HCT116 (cell line): ENCODE data around the gene EVI5L.

Experiments
- EZH2 ChIP-seq: fragments of 200-600 bp; sonication (generic); IDR thresholded peaks from 2 replicates; pipeline ENCODE4 v1.6.1; 2017; ENCODE audit warnings: antibody characterized with exemption, mixed run types
- EZH2phosphoT487 ChIP-seq: fragments of 200-600 bp; IDR thresholded peaks from 2 replicates; pipeline ENCODE4 v1.6.1; 2018; ENCODE audit warnings: antibody characterized with exemption, borderline replicate concordance
- POLR2A ChIP-seq: IDR thresholded peaks from 2 replicates; pipeline ENCODE4 v1.7.0; 2011; ENCODE audit warnings: borderline replicate concordance; ENCODE audit not compliant: insufficient read depth, insufficient read length; ENCODE audit errors: extremely low read depth
- POLR2AphosphoS5 ChIP-seq: IDR thresholded peaks from 2 replicates; pipeline ENCODE4 v1.6.1; 2011; ENCODE audit warnings: mild to moderate bottlenecking, low read depth, low read length, moderate library complexity
- RAD21 ChIP-seq: IDR thresholded peaks from 2 replicates; pipeline ENCODE4 v1.6.1; 2012; ENCODE audit warnings: low read depth, mild to moderate bottlenecking
- TCF7L2 ChIP-seq: IDR thresholded peaks from 2 replicates; pipeline ENCODE4 v1.7.0; 2011; ENCODE audit warnings: borderline replicate concordance, inconsistent platforms; ENCODE audit not compliant: insufficient read depth, insufficient read length; ENCODE audit errors: extremely low read depth
- YY1 ChIP-seq: IDR thresholded peaks from 2 replicates; pipeline ENCODE4 v1.6.1; 2011; ENCODE audit warnings: low read length, low read depth, moderate library complexity, mild to moderate bottlenecking; ENCODE audit not compliant: insufficient replicate concordance; ENCODE audit errors: extremely low read depth
- TF ChIP-seq, protein P1 (sequence below), 3 experiments: fragments of 200-600 bp in 1 of 3; sonication (generic) in 1 of 3; IDR thresholded peaks in 2 of 3; conservative IDR thresholded peaks in 1 of 3; 2 replicates each; pipeline ENCODE4 v1.5.1; 2012 to 2017; ENCODE audit warnings: low read depth in 2 of 3, low read length in 2 of 3, antibody characterized with exemption in 1 of 3, borderline replicate concordance in 1 of 3, control low read depth in 1 of 3, mild to moderate bottlenecking in 1 of 3, mixed read lengths in 1 of 3, mixed run types in 1 of 3, moderate library complexity in 1 of 3; ENCODE audit not compliant: insufficient read depth in 1 of 3
- TF ChIP-seq, protein P2 (sequence below): IDR thresholded peaks from 2 replicates; pipeline ENCODE4 v1.6.1; 2012; ENCODE audit warnings: low read depth

DNA sequence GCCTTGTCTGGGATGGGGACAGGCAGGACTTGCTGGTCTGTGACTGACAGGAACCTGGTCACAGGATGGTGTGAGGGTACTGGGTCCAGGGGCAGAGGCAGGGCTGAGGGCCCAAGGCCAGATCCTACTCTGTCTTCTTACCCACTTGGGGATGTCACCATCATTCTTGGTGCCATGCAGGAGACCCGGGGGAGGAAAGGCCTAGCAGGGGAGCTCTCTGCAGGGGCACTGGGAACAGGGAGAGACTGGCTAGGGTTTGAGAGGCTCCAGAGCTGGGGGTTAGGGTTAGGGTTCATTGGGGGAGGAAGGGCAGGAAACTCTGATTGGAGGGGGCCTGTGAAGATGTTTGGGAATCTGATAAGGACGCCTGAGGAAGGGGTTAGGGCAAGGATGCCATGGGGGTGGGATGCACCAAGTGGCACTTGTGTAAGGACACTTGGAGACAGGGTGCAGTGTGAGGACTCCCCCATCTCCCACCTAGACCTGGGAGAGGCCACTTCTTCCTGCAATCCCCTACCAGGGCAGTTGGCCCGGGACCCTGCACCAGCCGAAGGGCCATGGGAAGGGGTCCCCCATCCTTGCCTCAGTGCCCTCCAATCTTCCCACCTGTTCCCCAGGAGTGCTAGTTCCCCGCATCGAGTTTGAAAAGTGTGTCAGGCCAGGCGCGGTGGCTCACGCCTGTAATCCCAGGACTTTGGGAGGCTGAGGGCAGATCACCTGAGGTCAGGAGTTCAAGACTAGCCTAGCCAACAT lies 37.2 kb downstream of the EVI5L start:
- TF ChIP-seq RAD21, result no peak
- TF ChIP-seq, protein P1, sequence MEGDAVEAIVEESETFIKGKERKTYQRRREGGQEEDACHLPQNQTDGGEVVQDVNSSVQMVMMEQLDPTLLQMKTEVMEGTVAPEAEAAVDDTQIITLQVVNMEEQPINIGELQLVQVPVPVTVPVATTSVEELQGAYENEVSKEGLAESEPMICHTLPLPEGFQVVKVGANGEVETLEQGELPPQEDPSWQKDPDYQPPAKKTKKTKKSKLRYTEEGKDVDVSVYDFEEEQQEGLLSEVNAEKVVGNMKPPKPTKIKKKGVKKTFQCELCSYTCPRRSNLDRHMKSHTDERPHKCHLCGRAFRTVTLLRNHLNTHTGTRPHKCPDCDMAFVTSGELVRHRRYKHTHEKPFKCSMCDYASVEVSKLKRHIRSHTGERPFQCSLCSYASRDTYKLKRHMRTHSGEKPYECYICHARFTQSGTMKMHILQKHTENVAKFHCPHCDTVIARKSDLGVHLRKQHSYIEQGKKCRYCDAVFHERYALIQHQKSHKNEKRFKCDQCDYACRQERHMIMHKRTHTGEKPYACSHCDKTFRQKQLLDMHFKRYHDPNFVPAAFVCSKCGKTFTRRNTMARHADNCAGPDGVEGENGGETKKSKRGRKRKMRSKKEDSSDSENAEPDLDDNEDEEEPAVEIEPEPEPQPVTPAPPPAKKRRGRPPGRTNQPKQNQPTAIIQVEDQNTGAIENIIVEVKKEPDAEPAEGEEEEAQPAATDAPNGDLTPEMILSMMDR (IDR thresholded peaks at IDR 0.05 in 2 of 3, conservative IDR thresholded peaks at IDR 0.05 in 1 of 3; ENCODE audit: borderline replicate concordance in 1 of 3, insufficient read depth in 1 of 3, low read depth in 2 of 3, low read length in 2 of 3), result no peak
- no peak for TF ChIP-seq EZH2
- no peak for TF ChIP-seq YY1
- no peak for TF ChIP-seq POLR2AphosphoS5
- TF ChIP-seq TCF7L2, result no peak
- no peak for TF ChIP-seq EZH2phosphoT487
- TF ChIP-seq POLR2A, result no peak
- TF ChIP-seq, protein P2, sequence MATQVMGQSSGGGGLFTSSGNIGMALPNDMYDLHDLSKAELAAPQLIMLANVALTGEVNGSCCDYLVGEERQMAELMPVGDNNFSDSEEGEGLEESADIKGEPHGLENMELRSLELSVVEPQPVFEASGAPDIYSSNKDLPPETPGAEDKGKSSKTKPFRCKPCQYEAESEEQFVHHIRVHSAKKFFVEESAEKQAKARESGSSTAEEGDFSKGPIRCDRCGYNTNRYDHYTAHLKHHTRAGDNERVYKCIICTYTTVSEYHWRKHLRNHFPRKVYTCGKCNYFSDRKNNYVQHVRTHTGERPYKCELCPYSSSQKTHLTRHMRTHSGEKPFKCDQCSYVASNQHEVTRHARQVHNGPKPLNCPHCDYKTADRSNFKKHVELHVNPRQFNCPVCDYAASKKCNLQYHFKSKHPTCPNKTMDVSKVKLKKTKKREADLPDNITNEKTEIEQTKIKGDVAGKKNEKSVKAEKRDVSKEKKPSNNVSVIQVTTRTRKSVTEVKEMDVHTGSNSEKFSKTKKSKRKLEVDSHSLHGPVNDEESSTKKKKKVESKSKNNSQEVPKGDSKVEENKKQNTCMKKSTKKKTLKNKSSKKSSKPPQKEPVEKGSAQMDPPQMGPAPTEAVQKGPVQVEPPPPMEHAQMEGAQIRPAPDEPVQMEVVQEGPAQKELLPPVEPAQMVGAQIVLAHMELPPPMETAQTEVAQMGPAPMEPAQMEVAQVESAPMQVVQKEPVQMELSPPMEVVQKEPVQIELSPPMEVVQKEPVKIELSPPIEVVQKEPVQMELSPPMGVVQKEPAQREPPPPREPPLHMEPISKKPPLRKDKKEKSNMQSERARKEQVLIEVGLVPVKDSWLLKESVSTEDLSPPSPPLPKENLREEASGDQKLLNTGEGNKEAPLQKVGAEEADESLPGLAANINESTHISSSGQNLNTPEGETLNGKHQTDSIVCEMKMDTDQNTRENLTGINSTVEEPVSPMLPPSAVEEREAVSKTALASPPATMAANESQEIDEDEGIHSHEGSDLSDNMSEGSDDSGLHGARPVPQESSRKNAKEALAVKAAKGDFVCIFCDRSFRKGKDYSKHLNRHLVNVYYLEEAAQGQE, result no peak
